Activated T-cell treated with anti-CD3 and anti-CD28 coated beads for 24 hours (primary cell): ENCODE measurements around the gene FBXW5.

ENCODE experiments used
- DNase-seq: peaks from one replicate; pipeline ENCODE4 v3.0.0-alpha.2; 2020; ENCODE audit warnings: low read depth

Gene FBXW5

GRCh38 chr9:136947955-136948510 lies 3.5 kb upstream of the FBXW5 start:
- no peak for DNase-seq

- no peak for DNase-seq
Observed at GRCh38 chr9:136947028-136947891, 2.7 kb upstream of the FBXW5 start.

GRCh38 chr9:136946228-136947027 lies 1.9 kb upstream of the FBXW5 start:
- DNase-seq = no peak

- DNase-seq = no peak
Observed at GRCh38 chr9:136945333-136946227, 1.0 kb upstream of the FBXW5 start.

- no peak for DNase-seq
Observed at GRCh38 chr9:136944212-136944518, 373 bp downstream of the FBXW5 start.

- no peak for DNase-seq
Observed at GRCh38 chr9:136943291-136944211, 987 bp downstream of the FBXW5 start.

- DNase-seq = no peak
Observed at GRCh38 chr9:136942881-136943230, 1.7 kb downstream of the FBXW5 start.

- no peak for DNase-seq
Observed at GRCh38 chr9:136942112-136942880, 2.2 kb downstream of the FBXW5 start.

- DNase-seq = no peak
Observed at GRCh38 chr9:136941231-136942111, 3.1 kb downstream of the FBXW5 start.

- DNase-seq = no peak
Observed at GRCh38 chr9:136940526-136941230, 3.9 kb downstream of the FBXW5 start.

- no peak for DNase-seq
Observed at GRCh38 chr9:136939996-136940525, 4.5 kb downstream of the FBXW5 start.

- no peak for DNase-seq
Observed at GRCh38 chr9:136939431-136939995, 5.0 kb downstream of the FBXW5 start.

- DNase-seq = no peak
Observed at GRCh38 chr9:136937186-136938001, 7.1 kb downstream of the FBXW5 start.

GRCh38 chr9:136936645-136937170 lies 7.8 kb downstream of the FBXW5 start:
- no peak for DNase-seq

GRCh38 chr9:136935651-136936050 lies 8.9 kb downstream of the FBXW5 start:
- DNase-seq = no peak

- no peak for DNase-seq
Observed at GRCh38 chr9:136934277-136934676, 10.3 kb downstream of the FBXW5 start.

GRCh38 chr9:136931611-136932130 lies 12.9 kb downstream of the FBXW5 start:
- no peak for DNase-seq
